NB4 (cell line): ENCODE results near the gene MAML2.

Source experiments
- DNase-seq: peaks from one replicate; pipeline ENCODE4 v3.0.0; 2010; ENCODE audit warnings: low read depth
- H3K4me3 ChIP-seq: one replicate; pipeline ENCODE4 v1.5.1; 2011; ENCODE audit warnings: mild to moderate bottlenecking, low read depth, low read length, moderate library complexity
- MAX ChIP-seq: IDR thresholded peaks from 2 replicates; pipeline ENCODE4 v1.6.1; 2011; ENCODE audit warnings: low read depth, low read length
- MYC ChIP-seq: IDR thresholded peaks from 2 replicates; pipeline ENCODE4 v1.6.1; 2011; ENCODE audit warnings: low read depth, low read length
- POLR2A ChIP-seq: IDR thresholded peaks from 2 replicates; pipeline ENCODE4 v1.6.1; 2011; ENCODE audit warnings: mild to moderate bottlenecking; ENCODE audit not compliant: insufficient read length; ENCODE audit errors: extremely low read depth
- TF ChIP-seq, protein P1 (sequence below): IDR thresholded peaks from one replicate; pipeline ENCODE4 v1.5.1; 2012; ENCODE audit warnings: low read depth, low read length

Gene MAML2

DNA sequence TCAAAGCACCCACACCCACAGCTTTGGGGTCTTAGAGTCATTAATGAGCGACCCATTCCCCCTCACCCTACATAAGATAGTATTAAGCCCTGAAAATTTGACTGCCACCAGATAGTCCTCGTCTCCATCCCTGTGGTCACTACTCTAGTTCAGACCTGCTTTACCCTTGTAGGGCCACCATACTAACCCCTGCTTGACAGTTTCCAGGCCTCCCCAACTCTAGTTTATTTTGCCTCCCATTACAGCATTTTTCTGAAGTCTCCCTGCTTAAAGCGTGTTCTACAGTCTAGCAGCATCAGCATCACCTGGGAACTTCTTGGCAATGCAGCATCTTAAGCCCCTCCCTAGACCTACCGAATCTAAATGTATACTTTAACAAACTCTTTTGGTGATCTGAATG lies 192.4 kb downstream of the MAML2 start:
- H3K4me3 ChIP-seq: no peak overlapping the region
- TF ChIP-seq POLR2A (no peak), MYC (no peak), MAX (no peak)
- TF ChIP-seq, protein P1, sequence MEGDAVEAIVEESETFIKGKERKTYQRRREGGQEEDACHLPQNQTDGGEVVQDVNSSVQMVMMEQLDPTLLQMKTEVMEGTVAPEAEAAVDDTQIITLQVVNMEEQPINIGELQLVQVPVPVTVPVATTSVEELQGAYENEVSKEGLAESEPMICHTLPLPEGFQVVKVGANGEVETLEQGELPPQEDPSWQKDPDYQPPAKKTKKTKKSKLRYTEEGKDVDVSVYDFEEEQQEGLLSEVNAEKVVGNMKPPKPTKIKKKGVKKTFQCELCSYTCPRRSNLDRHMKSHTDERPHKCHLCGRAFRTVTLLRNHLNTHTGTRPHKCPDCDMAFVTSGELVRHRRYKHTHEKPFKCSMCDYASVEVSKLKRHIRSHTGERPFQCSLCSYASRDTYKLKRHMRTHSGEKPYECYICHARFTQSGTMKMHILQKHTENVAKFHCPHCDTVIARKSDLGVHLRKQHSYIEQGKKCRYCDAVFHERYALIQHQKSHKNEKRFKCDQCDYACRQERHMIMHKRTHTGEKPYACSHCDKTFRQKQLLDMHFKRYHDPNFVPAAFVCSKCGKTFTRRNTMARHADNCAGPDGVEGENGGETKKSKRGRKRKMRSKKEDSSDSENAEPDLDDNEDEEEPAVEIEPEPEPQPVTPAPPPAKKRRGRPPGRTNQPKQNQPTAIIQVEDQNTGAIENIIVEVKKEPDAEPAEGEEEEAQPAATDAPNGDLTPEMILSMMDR: no peak
- DNase-seq: no peak

- TF ChIP-seq MYC: no peak
- TF ChIP-seq, protein P1: no peak
- TF ChIP-seq MAX: no peak
- TF ChIP-seq POLR2A: no peak
- no peak overlapping the region for H3K4me3 ChIP-seq
- no peak for DNase-seq
Observed at GRCh38 chr11:96149743-96150555, 193.0 kb downstream of the MAML2 start.

DNA sequence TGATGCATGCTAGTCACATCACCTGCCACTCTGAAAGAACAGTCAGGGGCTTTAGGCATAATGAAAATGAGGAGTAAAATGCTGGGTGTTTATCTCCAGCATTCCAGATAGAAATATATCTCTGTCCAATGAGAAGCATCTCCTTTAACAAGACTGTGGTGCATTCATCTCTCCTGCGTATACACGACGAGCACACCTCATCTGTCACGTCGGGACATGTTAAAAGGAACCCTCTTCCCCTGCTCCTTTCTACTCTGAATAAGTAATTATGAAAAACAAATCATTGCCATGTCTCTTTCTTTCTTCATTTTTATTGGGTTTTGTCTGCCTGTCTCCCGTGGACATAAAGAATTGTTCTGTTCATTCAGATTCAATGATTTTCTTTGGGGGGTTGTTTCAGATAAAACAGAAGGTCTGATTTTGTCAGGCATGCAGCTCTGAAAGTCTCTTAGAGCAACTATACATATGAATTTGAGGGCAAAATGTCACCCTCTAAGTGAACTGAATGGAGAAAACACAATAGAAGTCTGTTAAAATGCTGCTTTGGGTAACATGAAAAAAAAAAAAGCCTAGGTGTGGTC lies 195.0 kb downstream of the MAML2 start:
- TF ChIP-seq POLR2A (no peak), MYC (no peak), MAX (no peak)
- TF ChIP-seq, protein P1: no peak
- no peak overlapping the region for H3K4me3 ChIP-seq
- DNase-seq: no peak

DNA sequence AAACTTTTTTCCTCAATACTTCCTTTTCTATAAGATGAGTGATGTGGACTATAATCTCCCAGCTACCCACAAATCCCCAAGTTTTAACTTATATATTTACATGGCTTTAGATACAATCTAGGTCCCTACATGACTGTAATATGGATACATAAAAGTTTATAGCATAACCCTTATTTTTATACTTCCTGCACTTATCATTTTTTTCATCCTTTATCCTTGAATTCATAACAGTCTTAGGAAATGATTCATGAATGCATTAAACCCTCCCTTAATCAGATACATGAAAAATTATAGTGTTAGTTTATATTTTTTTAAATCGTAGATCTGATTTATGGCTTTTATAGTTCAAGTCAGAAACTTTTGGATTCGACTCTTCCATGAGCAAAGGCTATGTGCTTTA lies 195.8 kb downstream of the MAML2 start:
- DNase-seq: no peak
- TF ChIP-seq MAX (no peak), MYC (no peak), POLR2A (no peak)
- TF ChIP-seq, protein P1: no peak
- H3K4me3 ChIP-seq: no peak overlapping the region

DNA sequence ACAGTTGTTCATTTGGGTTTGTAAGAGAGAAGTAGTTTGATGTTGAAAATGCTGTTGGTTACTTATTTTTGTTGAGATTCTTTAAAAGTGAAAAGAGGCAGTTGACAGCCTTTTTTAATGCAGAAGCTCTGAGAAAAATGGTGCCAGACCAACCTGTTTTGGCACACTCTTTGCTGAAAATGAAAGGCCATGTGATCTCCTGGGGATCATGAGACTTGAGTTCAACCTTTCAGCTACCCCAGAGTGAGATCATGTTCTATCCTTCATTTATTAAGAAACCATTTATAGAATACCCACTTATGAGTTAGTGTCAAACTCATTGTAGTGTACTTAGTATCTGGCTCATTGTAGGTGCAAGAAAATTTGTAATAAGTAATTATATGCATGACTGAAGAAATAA lies 196.2 kb downstream of the MAML2 start:
- DNase-seq: no peak
- no peak for TF ChIP-seq MYC
- no peak for TF ChIP-seq POLR2A
- TF ChIP-seq, protein P1: no peak
- TF ChIP-seq MAX: no peak
- no peak overlapping the region for H3K4me3 ChIP-seq
